SK-N-SH (cell line): Measurements from ENCODE around the gene RNF7.
"Not testable (repeated sequence)": the region's sequence is repeated elsewhere in the genome, so short reads cannot be mapped to it uniquely, and the experiment has no call there.

Experiments
- CHD2 ChIP-seq: fragments of 150-350 bp; IDR thresholded peaks from 2 replicates; pipeline ENCODE4 v1.6.1; 2018; ENCODE audit warnings: low read length; ENCODE audit not compliant: partially characterized antibody
- CTCF ChIP-seq: fragments of 200-600 bp; sonication (generic); IDR thresholded peaks from 2 replicates; pipeline ENCODE4 v1.6.1; 2017; ENCODE audit warnings: antibody characterized with exemption, mild to moderate bottlenecking, moderate library complexity
- FOSL2 ChIP-seq: IDR thresholded peaks from 2 replicates; pipeline ENCODE4 v1.4.0; 2012; ENCODE audit warnings: low read depth, mild to moderate bottlenecking, moderate library complexity, borderline replicate concordance
- FOXM1 ChIP-seq: IDR thresholded peaks from 2 replicates; pipeline ENCODE4 v1.4.0; 2012; ENCODE audit warnings: low read depth, mild to moderate bottlenecking
- NRF1 ChIP-seq: IDR thresholded peaks from 2 replicates; pipeline ENCODE4 v1.6.1; 2012; ENCODE audit warnings: low read depth, mild to moderate bottlenecking, low read length
- PBX3 ChIP-seq: IDR thresholded peaks from 2 replicates; pipeline ENCODE4; 2012
- POLR2AphosphoS5 ChIP-seq: IDR thresholded peaks from 2 replicates; pipeline ENCODE4 v1.6.1; 2012; ENCODE audit warnings: low read depth, low read length
- TAF1 ChIP-seq: IDR thresholded peaks from 2 replicates; pipeline ENCODE4 v1.6.1; 2012; ENCODE audit warnings: low read depth, mild to moderate bottlenecking, low read length, moderate library complexity, borderline replicate concordance
- USF2 ChIP-seq: fragments of 150-350 bp; IDR thresholded peaks from 2 replicates; pipeline ENCODE4 v1.6.1; 2017; ENCODE audit warnings: antibody characterized with exemption, low read length, low read depth, borderline replicate concordance
- YY1 ChIP-seq: IDR thresholded peaks from 2 replicates; pipeline ENCODE4 v1.4.0; 2012; ENCODE audit warnings: low read depth, mild to moderate bottlenecking
- TF ChIP-seq, protein P1 (sequence below): IDR thresholded peaks from 2 replicates; pipeline ENCODE4 v1.4.0; 2012; ENCODE audit warnings: low read depth, borderline replicate concordance

DNA sequence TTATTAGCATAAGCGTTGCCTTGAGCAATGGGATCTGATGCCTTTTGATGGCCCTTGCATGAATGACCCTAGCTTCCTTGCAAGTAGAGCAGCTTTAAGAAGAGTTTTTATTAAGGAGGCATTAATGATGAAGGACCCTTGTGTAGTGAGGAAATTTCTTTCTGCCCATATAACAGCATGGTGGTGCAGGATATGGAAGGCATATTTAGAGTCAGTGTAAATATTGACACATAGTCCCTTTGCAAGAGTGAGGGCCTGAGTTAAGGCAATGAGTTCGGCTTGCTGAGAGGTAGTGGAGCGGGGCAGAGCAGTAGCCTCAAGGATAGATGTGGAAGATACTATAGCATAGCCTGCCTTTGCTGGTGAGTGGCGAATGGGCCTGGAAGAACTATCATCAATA is 45.1 kb upstream of the RNF7 start:
- not testable (repeated sequence) for TF ChIP-seq FOSL2, CTCF, CHD2, PBX3, USF2, FOXM1, YY1, NRF1, TAF1, POLR2AphosphoS5
- TF ChIP-seq, protein P1, sequence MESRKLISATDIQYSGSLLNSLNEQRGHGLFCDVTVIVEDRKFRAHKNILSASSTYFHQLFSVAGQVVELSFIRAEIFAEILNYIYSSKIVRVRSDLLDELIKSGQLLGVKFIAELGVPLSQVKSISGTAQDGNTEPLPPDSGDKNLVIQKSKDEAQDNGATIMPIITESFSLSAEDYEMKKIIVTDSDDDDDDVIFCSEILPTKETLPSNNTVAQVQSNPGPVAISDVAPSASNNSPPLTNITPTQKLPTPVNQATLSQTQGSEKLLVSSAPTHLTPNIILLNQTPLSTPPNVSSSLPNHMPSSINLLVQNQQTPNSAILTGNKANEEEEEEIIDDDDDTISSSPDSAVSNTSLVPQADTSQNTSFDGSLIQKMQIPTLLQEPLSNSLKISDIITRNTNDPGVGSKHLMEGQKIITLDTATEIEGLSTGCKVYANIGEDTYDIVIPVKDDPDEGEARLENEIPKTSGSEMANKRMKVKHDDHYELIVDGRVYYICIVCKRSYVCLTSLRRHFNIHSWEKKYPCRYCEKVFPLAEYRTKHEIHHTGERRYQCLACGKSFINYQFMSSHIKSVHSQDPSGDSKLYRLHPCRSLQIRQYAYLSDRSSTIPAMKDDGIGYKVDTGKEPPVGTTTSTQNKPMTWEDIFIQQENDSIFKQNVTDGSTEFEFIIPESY = not testable (repeated sequence)
